CD4-positive, alpha-beta T cell treated with Interferon gamma for 1 hour (primary cell): ENCODE data around the gene DIDO1.

Source experiments
- DNase-seq: peaks from one replicate; pipeline ENCODE4 v3.0.0-alpha.2; 2020

The DIDO1 gene

DNA sequence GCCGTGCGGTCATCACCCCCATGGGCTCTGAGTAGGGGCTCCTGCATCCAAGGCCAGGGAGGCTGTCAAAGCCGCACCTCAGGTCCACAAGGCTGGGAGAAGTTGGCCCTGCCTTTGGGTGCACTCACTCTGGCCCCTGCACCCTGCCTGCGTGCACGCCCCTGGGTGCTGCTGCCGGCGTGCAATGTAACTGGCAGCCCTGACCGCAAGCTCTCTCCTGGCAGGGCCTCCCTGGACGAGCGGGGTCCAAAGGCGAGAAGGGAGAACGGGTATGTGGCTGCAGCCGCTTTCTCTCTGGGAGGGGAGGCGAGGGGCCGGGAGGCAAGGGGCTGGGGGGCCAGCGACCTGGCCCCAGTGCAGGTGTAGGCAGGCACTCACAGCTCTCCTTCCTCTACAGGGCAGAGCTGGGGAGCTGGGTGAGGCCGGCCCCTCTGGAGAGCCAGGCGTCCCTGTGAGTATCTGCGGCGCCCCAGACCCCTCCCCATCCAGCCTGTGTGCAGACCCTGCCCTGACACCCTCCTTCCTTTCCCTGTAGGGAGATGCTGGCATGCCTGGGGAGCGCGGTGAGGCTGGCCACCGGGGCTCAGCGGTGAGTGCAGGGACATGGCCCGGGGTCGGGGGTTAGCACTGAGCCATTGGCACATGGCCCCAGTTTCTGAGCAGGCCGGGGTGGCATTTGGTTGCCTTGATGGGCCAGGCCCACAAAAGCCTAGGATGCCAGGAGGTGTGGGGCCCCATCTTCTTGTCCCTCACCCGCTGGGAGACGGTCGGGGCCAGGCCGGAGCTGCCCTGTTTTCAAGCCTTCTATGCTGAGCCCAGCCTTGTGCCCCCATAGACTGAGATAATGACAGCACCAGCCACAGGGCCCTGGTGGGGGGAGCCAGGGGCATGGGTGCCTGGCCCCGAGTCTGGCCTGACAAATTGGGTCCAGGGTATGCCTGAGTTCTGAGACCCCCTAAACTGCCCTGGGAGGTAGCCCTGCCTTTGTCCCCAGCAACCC is 96.8 kb downstream of the DIDO1 start:
- no peak for DNase-seq

DNA sequence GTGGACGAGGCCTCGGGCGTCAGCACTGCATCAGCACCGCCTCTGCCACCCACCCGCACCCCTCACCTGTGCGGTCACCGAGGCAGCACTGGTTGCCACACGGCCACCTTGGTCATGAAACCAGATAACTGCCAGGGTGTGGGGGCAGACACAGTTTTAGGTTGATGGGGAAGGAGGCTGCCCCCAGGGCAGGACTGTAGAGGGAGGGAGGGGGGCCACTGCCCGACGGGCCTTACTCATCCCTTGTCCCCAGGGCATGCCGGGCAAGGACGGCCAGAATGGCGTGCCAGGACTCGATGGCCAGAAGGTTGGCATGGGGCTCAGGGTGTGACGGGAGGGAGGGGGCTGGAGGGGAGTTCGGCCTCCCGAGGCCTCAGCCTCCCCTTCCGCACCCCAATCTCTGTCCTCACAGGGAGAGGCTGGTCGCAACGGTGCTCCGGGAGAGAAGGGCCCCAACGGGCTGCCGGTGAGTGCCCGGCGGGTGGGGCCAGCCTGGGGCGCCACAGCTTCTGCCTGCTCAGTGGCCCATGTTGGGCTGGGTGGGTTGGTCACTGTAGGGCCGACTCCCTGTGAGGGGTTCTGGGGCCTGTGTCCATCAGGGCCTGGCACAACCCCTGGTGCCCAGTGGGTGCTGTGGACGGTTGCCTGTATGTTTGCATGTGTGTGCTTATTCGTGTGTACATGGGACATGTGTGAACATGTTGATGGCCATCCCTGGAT is 97.6 kb downstream of the DIDO1 start:
- DNase-seq, result no peak

DNA sequence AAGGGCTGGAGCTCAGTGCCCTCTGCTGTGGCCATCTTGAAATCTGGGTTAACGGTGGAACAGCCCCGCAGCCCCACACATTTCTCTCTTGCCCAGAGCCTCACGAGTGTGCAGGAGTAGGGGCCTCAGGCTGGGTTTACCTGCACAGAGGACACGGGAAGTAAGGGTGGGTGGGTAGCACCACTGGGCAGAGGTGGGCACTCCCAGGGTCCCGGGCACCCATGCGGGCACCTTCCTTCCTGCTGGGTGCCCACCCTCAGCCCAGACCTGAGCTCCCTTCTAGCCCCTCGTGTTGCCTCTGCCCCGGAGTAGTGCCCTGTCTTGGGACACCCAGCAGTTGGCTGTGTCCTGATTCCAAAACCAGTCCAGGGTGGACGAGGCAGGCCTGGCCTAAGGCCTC is 98.3 kb downstream of the DIDO1 start:
- DNase-seq, result no peak
